ENCODE results near the gene EXOC6B. TPM values are rescaled to one million over a fixed set of nuclear protein-coding genes. Genes with fewer than 3 reads are reported as not detected.

The EXOC6B gene
- total and polyA plus RNA-seq, 9 of the 15 experiments (the other 6 are each of a cell fraction or from before 2014, with no cell fraction given): 0.28 to 4.2 (median 2.0) TPM

GRCh38 chr2:72175636-72176035 lies 650.2 kb downstream of the EXOC6B start:
- intact Hi-C loops (cut with micrococcal nuclease) (no loop called here), in situ Hi-C loops (cut with MboI) (no loop called here)
- BruUV-seq (replicated peaks): no TSS peak
- 9% methylated on average over 4 of the region's 4 CpGs for WGBS (ENCODE audit: insufficient coverage, low coverage, missing lambda C conversion rate)
- no peak for FAIRE-seq
- no peak overlapping the region for H3K4me3 ChIP-seq
- CTCF ChIA-PET (ENCODE audit: low intra/inter-chr PET ratio): no interaction called here
- ATAC-seq: no peak
- DNase-seq (ENCODE audit: extremely low read depth in 1 of 4, low spot score in 3 of 4): no peak
- no peaks in the 10 kb centered on the region for H3K9me1 ChIP-seq (ENCODE audit: control insufficient read depth, insufficient read depth, low read length)
- H3K4me1 ChIP-seq (replicated peaks in 1 of 2; ENCODE audit: control insufficient read depth in 2 of 2, insufficient read depth in 2 of 2, low read length in 2 of 2): peaks cover 0 to 5% of the 10 kb centered on the region in 2 experiments; a peak in 1 of 5 replicates
- no peaks in the 10 kb centered on the region for H3K79me2 ChIP-seq (ENCODE audit: control insufficient read depth, insufficient read depth, low read length)
- H3K9ac ChIP-seq (ENCODE audit: insufficient read depth in 1 of 2, low read depth in 2 of 2, low read length in 2 of 2): no peak overlapping the region
- no peak overlapping the region for H2AFZ ChIP-seq (ENCODE audit: low read depth, low read length)
- no peaks in the 10 kb centered on the region for H3K36me3 ChIP-seq (ENCODE audit: control insufficient read depth, insufficient read depth, low read length)
- no peaks in the 10 kb centered on the region; the same call in 1 of the 2 replicates for H4K20me1 ChIP-seq (replicated peaks; ENCODE audit: control insufficient read depth, insufficient read depth, low read length)
- TF ChIP-seq RBM15 (IDR thresholded peaks at IDR 0.05; ENCODE audit: insufficient read depth, low read length) (no peak), MAFG (tag; conservative IDR thresholded peaks at IDR 0.05) (no peak), FOSL1 (tag; conservative IDR thresholded peaks at IDR 0.05) (no peak), CEBPZ (IDR thresholded peaks at IDR 0.05; ENCODE audit: borderline replicate concordance, low read depth, low read length) (no peak), CUX1 (CRISPR knock-in tag; IDR thresholded peaks at IDR 0.05) (no peak), NFIX (CRISPR knock-in tag; IDR thresholded peaks at IDR 0.05; ENCODE audit: low read depth) (no peak)
- no peaks in the 10 kb centered on the region for H3K9me3 ChIP-seq (replicated peaks; ENCODE audit: control insufficient read depth, insufficient read depth, low read depth, low read length)
- peaks cover 0 to 12% of the 10 kb centered on the region in 2 experiments; a peak in 2 of 5 replicates for H3K27me3 ChIP-seq (ENCODE audit: control insufficient read depth in 2 of 2, insufficient read depth in 2 of 2, low read length in 2 of 2)
- H3K27ac ChIP-seq (ENCODE audit: extremely low read depth, low read depth, low read length): no peak overlapping the region
- no peak overlapping the region for H3K4me2 ChIP-seq (ENCODE audit: insufficient read depth, low read length)
- POLR2A ChIA-PET: interaction anchor here (0.8 kb wide), 1 partner anchor 21 kb away, joined by 4 read pairs; no protein-coding TSS in a partner anchor

Data from K562 (cell line).